HG03135 (cell line): ENCODE measurements around the gene CRYGS.

Source experiments
- ATAC-seq: cut with Tn5 transposase; IDR thresholded peaks from one replicate; pipeline ENCODE4 v1.9.1; 2021; ENCODE audit warnings: mild to moderate bottlenecking, moderate library complexity; ENCODE audit not compliant: unreplicated experiment

CRYGS gene

GRCh38 chr3:186496016-186496415, 48.2 kb downstream of the CRYGS start:
- no peak for ATAC-seq

DNA sequence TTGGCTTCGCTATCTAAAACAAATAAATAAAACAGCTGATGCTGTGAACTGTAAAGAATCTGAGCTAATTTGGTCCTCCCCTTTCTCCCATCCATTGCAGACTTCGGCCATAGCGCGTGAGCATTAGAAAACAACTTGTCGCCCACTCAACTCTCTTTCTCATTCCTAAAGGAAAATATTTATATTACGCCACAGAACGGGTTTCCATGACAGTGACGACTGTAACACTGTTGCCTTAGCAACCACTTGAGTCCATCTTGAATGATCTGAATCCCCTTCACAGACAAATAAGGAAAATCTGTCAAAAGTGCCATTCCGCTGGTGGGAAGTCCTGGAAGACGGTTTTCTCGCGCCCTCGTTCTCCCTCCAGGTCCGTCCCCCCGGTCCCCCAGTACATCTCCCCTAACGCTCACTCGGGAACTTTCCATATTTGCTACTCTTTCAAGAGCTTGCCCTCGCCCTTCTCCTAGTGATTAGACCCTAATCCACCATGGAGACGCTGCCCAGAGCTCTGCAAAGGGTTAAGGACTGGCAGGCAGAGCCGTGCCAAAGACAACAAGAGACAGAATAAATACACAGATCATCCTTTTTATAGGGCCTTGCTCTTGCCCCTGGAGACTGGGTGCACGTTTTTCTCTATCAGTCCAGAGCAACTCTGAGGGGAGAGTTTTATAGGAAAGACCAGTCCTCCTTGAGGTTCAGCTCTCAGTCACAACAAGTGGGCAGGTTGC, 50.5 kb downstream of the CRYGS start:
- no peak for ATAC-seq

DNA sequence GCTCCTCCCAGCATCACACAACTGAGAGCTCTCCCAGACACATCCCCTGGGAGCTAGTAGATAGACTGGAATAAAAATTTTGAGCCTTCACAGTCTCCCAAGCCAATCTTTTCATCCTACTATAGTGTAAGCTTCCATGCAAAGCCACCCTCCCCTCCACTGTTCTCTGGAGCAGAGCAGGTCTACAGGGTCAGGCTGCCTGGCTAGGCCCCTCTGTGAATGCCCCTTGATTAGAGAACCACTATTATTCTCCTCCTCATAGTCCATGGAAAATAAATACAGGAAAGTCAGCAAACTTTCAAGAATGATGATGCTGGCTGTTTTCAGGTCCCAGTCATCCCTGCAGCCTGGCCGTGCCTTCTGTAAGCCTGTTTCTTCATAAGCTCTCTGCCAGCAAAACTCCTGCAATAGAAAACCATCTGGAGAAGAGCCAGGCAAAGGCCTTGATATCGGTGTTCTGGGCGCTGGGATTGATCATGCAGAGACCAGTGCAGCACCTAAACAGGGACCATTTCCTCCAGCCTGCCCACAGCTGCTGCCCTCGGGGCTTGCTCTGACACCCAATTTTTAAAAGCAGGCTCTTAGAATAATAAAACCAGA, 51.7 kb downstream of the CRYGS start:
- no peak for ATAC-seq

GRCh38 chr3:186489507-186489906, 54.7 kb downstream of the CRYGS start:
- no peak for ATAC-seq
